ENCODE results near the gene FCSK. TPM values are rescaled to one million over a fixed set of nuclear protein-coding genes. Genes with fewer than 3 reads are reported as not detected.
A peak's percentile ranks its signal among the peaks of the same experiment; 100 is the strongest.
"Not testable (repeated sequence)": the region's sequence is repeated elsewhere in the genome, so short reads cannot be mapped to it uniquely, and the experiment has no call there.

Gene FCSK
- polyA plus RNA-seq, 4 donors: 19.6 to 43.5 (median 24.4) TPM

- DNase-seq (peak in 1 of 2 donors; percentile 56), FAIRE-seq (no peak)
- no peaks in the 10 kb centered on the region for H3K9me3 ChIP-seq (ENCODE audit: control insufficient read depth in 2 of 2, insufficient read depth in 1 of 2, low read depth in 1 of 2, low read length in 1 of 2)
- 69 to 87% (median 77%) methylated on average over 5 of the region's 5 CpGs for WGBS, 3 donors
- H3K36me3 ChIP-seq (ENCODE audit: control insufficient read depth in 3 of 3, insufficient read depth in 2 of 3, low read depth in 1 of 3, low read length in 3 of 3): peaks cover 11 to 68% (median 17%) of the 10 kb centered on the region in 3 donors
- no peak overlapping the region for H3K27ac ChIP-seq (ENCODE audit: low read depth in 1 of 3, low read length in 2 of 3)
- no peaks in the 10 kb centered on the region for H3K4me1 ChIP-seq (ENCODE audit: control insufficient read depth in 3 of 3, insufficient read depth in 2 of 3, low read depth in 1 of 3, low read length in 2 of 3)
- H3K27me3 ChIP-seq (ENCODE audit: control insufficient read depth in 3 of 3, insufficient read depth in 3 of 3, low read length in 3 of 3): no peaks in the 10 kb centered on the region
- H3K4me3 ChIP-seq (ENCODE audit: low read depth in 1 of 3, low read length in 3 of 3): no peak overlapping the region
Observed at GRCh38 chr16:70512456-70512855, 58.1 kb downstream of the FCSK start.

- H3K36me3 ChIP-seq (ENCODE audit: control insufficient read depth in 3 of 3, insufficient read depth in 2 of 3, low read depth in 1 of 3, low read length in 3 of 3): peaks cover under 1 to 40% (median 7%) of the 10 kb centered on the region in 3 donors
- no peaks in the 10 kb centered on the region for H3K9me3 ChIP-seq (ENCODE audit: control insufficient read depth in 2 of 2, insufficient read depth in 1 of 2, low read depth in 1 of 2, low read length in 1 of 2)
- peak overlapping the region in 1 of 3 donors; percentile 24 for H3K27ac ChIP-seq (ENCODE audit: low read depth in 1 of 3, low read length in 2 of 3)
- FAIRE-seq: no peak
- H3K4me3 ChIP-seq (ENCODE audit: low read depth in 1 of 3, low read length in 3 of 3): no peak overlapping the region
- DNase-seq: no peak
- H3K27me3 ChIP-seq (ENCODE audit: control insufficient read depth in 3 of 3, insufficient read depth in 3 of 3, low read length in 3 of 3): no peaks in the 10 kb centered on the region
- H3K4me1 ChIP-seq (ENCODE audit: control insufficient read depth in 3 of 3, insufficient read depth in 2 of 3, low read depth in 1 of 3, low read length in 2 of 3): peaks cover 2 to 10% (median 8%) of the 10 kb centered on the region in 3 donors
- WGBS, 3 donors: 70 to 76% (median 73%) methylated on average over 8 of the region's 8 CpGs
Observed at GRCh38 chr16:70520612-70521297, 66.4 kb downstream of the FCSK start.

GRCh38 chr16:70522216-70523075 lies 68.1 kb downstream of the FCSK start:
- peak in 1 of 2 donors; percentile 4 for DNase-seq
- Histone ChIP-seq H3K4me3 (ENCODE audit: low read depth in 1 of 3, low read length in 3 of 3) (peak overlapping the region; percentile 95 to 98 (median 96)), H3K36me3 (ENCODE audit: control insufficient read depth in 3 of 3, insufficient read depth in 2 of 3, low read depth in 1 of 3, low read length in 3 of 3) (peaks cover 0 to 31% (median 5%) of the 10 kb centered on the region in 3 donors), H3K9me3 (ENCODE audit: control insufficient read depth in 2 of 2, insufficient read depth in 1 of 2, low read depth in 1 of 2, low read length in 1 of 2) (no peaks in the 10 kb centered on the region), H3K27me3 (ENCODE audit: control insufficient read depth in 3 of 3, insufficient read depth in 3 of 3, low read length in 3 of 3) (no peaks in the 10 kb centered on the region), H3K27ac (ENCODE audit: low read depth in 1 of 3, low read length in 2 of 3) (peak overlapping the region in 1 of 3 donors; percentile 93), H3K4me1 (ENCODE audit: control insufficient read depth in 3 of 3, insufficient read depth in 2 of 3, low read depth in 1 of 3, low read length in 2 of 3) (peaks cover 2 to 16% (median 8%) of the 10 kb centered on the region in 3 donors)
- no peak for FAIRE-seq
- 41 to 49% (median 45%) methylated on average over 18 of the region's 18 CpGs for WGBS, 3 donors

- peaks cover 2 to 16% (median 8%) of the 10 kb centered on the region in 3 donors for H3K4me1 ChIP-seq (ENCODE audit: control insufficient read depth in 3 of 3, insufficient read depth in 2 of 3, low read depth in 1 of 3, low read length in 2 of 3)
- H3K4me3 ChIP-seq (ENCODE audit: low read depth in 1 of 3, low read length in 3 of 3): peak within 1 kb of the TSS; percentile 95 to 98 (median 96)
- H3K36me3 ChIP-seq (ENCODE audit: control insufficient read depth in 3 of 3, insufficient read depth in 2 of 3, low read depth in 1 of 3, low read length in 3 of 3): peaks cover 0 to 29% (median 3%) of the 10 kb centered on the region in 3 donors
- H3K9me3 ChIP-seq (ENCODE audit: control insufficient read depth in 2 of 2, insufficient read depth in 1 of 2, low read depth in 1 of 2, low read length in 1 of 2): no peaks in the 10 kb centered on the region
- DNase-seq (peak; percentile 84 to 93), FAIRE-seq (no peak)
- peak within 1 kb of the TSS; percentile 82 to 93 (median 86) for H3K27ac ChIP-seq (ENCODE audit: low read depth in 1 of 3, low read length in 2 of 3)
- 0 to 1% (median 0%) methylated on average over 36 of the region's 36 CpGs for WGBS, 3 donors
- H3K27me3 ChIP-seq (ENCODE audit: control insufficient read depth in 3 of 3, insufficient read depth in 3 of 3, low read length in 3 of 3): no peaks in the 10 kb centered on the region
Observed at GRCh38 chr16:70523076-70523742, 68.8 kb downstream of the FCSK start, which contains the start of gene COG4. TSS of gene COG4 (minus strand) at chr16:70523554. CDS start at chr16:70523543, 11 bp downstream.

- Histone ChIP-seq H3K4me3 (ENCODE audit: low read depth in 1 of 3, low read length in 3 of 3) (peak within 1 kb of the TSS; percentile 95 to 98 (median 96)), H3K4me1 (ENCODE audit: control insufficient read depth in 3 of 3, insufficient read depth in 2 of 3, low read depth in 1 of 3, low read length in 2 of 3) (peaks cover 2 to 16% (median 8%) of the 10 kb centered on the region in 3 donors), H3K36me3 (ENCODE audit: control insufficient read depth in 3 of 3, insufficient read depth in 2 of 3, low read depth in 1 of 3, low read length in 3 of 3) (peaks cover 0 to 31% (median 1%) of the 10 kb centered on the region in 3 donors), H3K27ac (ENCODE audit: low read depth in 1 of 3, low read length in 2 of 3) (peak within 1 kb of the TSS; percentile 82 to 93 (median 86)), H3K9me3 (ENCODE audit: control insufficient read depth in 2 of 2, insufficient read depth in 1 of 2, low read depth in 1 of 2, low read length in 1 of 2) (no peaks in the 10 kb centered on the region), H3K27me3 (ENCODE audit: control insufficient read depth in 3 of 3, insufficient read depth in 3 of 3, low read length in 3 of 3) (no peaks in the 10 kb centered on the region)
- DNase-seq (peak; percentile 78 to 92), FAIRE-seq (no peak)
- 0 to 1% (median 0%) methylated on average over 32 of the region's 32 CpGs for WGBS, 3 donors
Observed at GRCh38 chr16:70523743-70524398, 69.5 kb downstream of the FCSK start, which contains the start of gene SF3B3. TSS of gene SF3B3 (plus strand) at chr16:70523816. CDS start at chr16:70526657, 2,841 bp downstream.

GRCh38 chr16:70524399-70524825 lies 70.0 kb downstream of the FCSK start:
- H3K27ac ChIP-seq (ENCODE audit: low read depth in 1 of 3, low read length in 2 of 3): peak overlapping the region; percentile 82 to 93 (median 86)
- not testable (repeated sequence) for H3K27me3 ChIP-seq (ENCODE audit: control insufficient read depth in 3 of 3, insufficient read depth in 3 of 3, low read length in 3 of 3); DNase-seq; FAIRE-seq; H3K9me3 ChIP-seq (ENCODE audit: control insufficient read depth in 2 of 2, insufficient read depth in 1 of 2, low read depth in 1 of 2, low read length in 1 of 2)
- H3K4me1 ChIP-seq (ENCODE audit: control insufficient read depth in 3 of 3, insufficient read depth in 2 of 3, low read depth in 1 of 3, low read length in 2 of 3): peaks cover 2 to 16% (median 8%) of the 10 kb centered on the region in 3 donors
- 0 to 5% (median 4%) methylated on average over 24 of the region's 24 CpGs for WGBS, 3 donors
- peak overlapping the region; percentile 83 to 95 (median 88) for H3K4me3 ChIP-seq (ENCODE audit: low read depth in 1 of 3, low read length in 3 of 3)
- peaks cover 0 to 32% (median 4%) of the 10 kb centered on the region in 3 donors for H3K36me3 ChIP-seq (ENCODE audit: control insufficient read depth in 3 of 3, insufficient read depth in 2 of 3, low read depth in 1 of 3, low read length in 3 of 3)

GRCh38 chr16:70526403-70526802 lies 72.0 kb downstream of the FCSK start:
- H3K4me1 ChIP-seq (ENCODE audit: control insufficient read depth in 3 of 3, insufficient read depth in 2 of 3, low read depth in 1 of 3, low read length in 2 of 3): peaks cover 2 to 16% (median 8%) of the 10 kb centered on the region in 3 donors
- H3K27me3 ChIP-seq (ENCODE audit: control insufficient read depth in 3 of 3, insufficient read depth in 3 of 3, low read length in 3 of 3): no peaks in the 10 kb centered on the region
- no peaks in the 10 kb centered on the region for H3K9me3 ChIP-seq (ENCODE audit: control insufficient read depth in 2 of 2, insufficient read depth in 1 of 2, low read depth in 1 of 2, low read length in 1 of 2)
- no peak for FAIRE-seq
- peaks cover 9 to 47% (median 11%) of the 10 kb centered on the region in 3 donors for H3K36me3 ChIP-seq (ENCODE audit: control insufficient read depth in 3 of 3, insufficient read depth in 2 of 3, low read depth in 1 of 3, low read length in 3 of 3)
- no peak for DNase-seq
- no peak overlapping the region for H3K4me3 ChIP-seq (ENCODE audit: low read depth in 1 of 3, low read length in 3 of 3)
- WGBS, 3 donors: 59 to 67% (median 59%) methylated on average over 6 of the region's 6 CpGs
- H3K27ac ChIP-seq (ENCODE audit: low read depth in 1 of 3, low read length in 2 of 3): no peak overlapping the region
